Tibial nerve (tissue), 4 donors: ENCODE measurements around the gene LEF1.

Source experiments
- EP300 ChIP-seq, 2 donors: sonication (generic); formaldehyde crosslinking; IDR thresholded peaks; one replicate each; pipeline ENCODE4 v1.6.1; 2017; ENCODE audit warnings: antibody characterized with exemption in 2 of 2, mild to moderate bottlenecking in 1 of 2
- POLR2A ChIP-seq, 2 donors: fragments of 450-650 bp; IDR thresholded peaks; one replicate each; pipeline ENCODE4 v1.6.1; 2017; ENCODE audit warnings: antibody characterized with exemption in 2 of 2, mild to moderate bottlenecking in 2 of 2, moderate library complexity in 2 of 2
- TF ChIP-seq, protein P1 (sequence below), 5 experiments: fragments of 200-600 bp in 3 of 5; fragments of 450-650 bp in 2 of 5; sonication (generic) in 3 of 5; IDR thresholded peaks; one replicate each; pipeline ENCODE4 v1.5.1; 2016 to 2019; ENCODE audit warnings: antibody characterized with exemption in 5 of 5, mild to moderate bottlenecking in 3 of 5, moderate library complexity in 2 of 5

DNA sequence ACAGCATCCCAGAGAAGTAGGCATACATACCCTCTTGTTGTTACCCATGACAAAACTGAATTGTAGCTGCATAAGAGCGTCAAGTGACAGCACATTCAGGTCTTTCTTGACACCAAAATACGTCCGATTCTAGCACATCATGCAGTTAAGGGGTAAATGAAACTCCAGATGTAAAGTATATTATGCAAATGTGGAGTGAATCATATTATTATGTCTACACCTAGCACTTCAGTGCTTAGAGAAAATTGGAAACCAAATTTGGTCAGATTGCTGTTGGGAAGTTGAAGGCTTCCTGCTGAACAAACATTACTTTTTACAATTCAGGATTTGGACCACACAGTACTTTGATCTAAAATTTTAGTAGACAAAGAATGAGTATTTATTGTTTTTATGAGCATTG is 24.2 kb upstream of the LEF1 start:
- TF ChIP-seq, protein P1, sequence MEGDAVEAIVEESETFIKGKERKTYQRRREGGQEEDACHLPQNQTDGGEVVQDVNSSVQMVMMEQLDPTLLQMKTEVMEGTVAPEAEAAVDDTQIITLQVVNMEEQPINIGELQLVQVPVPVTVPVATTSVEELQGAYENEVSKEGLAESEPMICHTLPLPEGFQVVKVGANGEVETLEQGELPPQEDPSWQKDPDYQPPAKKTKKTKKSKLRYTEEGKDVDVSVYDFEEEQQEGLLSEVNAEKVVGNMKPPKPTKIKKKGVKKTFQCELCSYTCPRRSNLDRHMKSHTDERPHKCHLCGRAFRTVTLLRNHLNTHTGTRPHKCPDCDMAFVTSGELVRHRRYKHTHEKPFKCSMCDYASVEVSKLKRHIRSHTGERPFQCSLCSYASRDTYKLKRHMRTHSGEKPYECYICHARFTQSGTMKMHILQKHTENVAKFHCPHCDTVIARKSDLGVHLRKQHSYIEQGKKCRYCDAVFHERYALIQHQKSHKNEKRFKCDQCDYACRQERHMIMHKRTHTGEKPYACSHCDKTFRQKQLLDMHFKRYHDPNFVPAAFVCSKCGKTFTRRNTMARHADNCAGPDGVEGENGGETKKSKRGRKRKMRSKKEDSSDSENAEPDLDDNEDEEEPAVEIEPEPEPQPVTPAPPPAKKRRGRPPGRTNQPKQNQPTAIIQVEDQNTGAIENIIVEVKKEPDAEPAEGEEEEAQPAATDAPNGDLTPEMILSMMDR (IDR thresholded peaks at IDR 0.05), result no peak
- TF ChIP-seq POLR2A (IDR thresholded peaks at IDR 0.05), result no peak
- no peak for TF ChIP-seq EP300 (IDR thresholded peaks at IDR 0.05)
